Central memory CD8-positive, alpha-beta T cell (primary cell): ENCODE measurements around the gene CIAO2A.
"Not testable (repeated sequence)": the region's sequence is repeated elsewhere in the genome, so short reads cannot be mapped to it uniquely, and the experiment has no call there.

ENCODE experiments used
- ATAC-seq: fragments of 150-1000 bp; cut with Tn5 transposase; replicated peaks from 2 replicates; pipeline ENCODE4 v1.10.0; 2022; ENCODE audit warnings: mild to moderate bottlenecking, moderate FRiP score, moderate number of reproducible peaks; ENCODE audit not compliant: poor library complexity, severe bottlenecking; ENCODE audit errors: extremely low read depth
- DNase-seq, 2 donors: peaks; one replicate each; pipeline ENCODE4 v3.0.0; 2021; ENCODE audit warnings: low spot score in 2 of 2
- H3K27ac Mint-ChIP-seq: one replicate; pipeline ENCODE4 v1.8.0; 2022; ENCODE audit warnings: low read depth, mild to moderate bottlenecking, moderate library complexity, mixed read lengths
- H3K27me3 Mint-ChIP-seq: one replicate; pipeline ENCODE4 v1.8.0; 2022; ENCODE audit warnings: mixed read lengths
- H3K36me3 Mint-ChIP-seq: one replicate; pipeline ENCODE4 v1.8.0; 2022; ENCODE audit warnings: mild to moderate bottlenecking, moderate library complexity, mixed read lengths; ENCODE audit not compliant: insufficient read depth
- H3K4me1 Mint-ChIP-seq: one replicate; pipeline ENCODE4 v1.8.0; 2022; ENCODE audit warnings: mixed read lengths
- H3K4me3 Mint-ChIP-seq: one replicate; pipeline ENCODE4 v1.8.0; 2022; ENCODE audit warnings: mild to moderate bottlenecking, moderate library complexity, mixed read lengths
- H3K9me3 Mint-ChIP-seq: one replicate; pipeline ENCODE4 v1.8.0; 2022; ENCODE audit warnings: mixed read lengths

Gene CIAO2A

DNA sequence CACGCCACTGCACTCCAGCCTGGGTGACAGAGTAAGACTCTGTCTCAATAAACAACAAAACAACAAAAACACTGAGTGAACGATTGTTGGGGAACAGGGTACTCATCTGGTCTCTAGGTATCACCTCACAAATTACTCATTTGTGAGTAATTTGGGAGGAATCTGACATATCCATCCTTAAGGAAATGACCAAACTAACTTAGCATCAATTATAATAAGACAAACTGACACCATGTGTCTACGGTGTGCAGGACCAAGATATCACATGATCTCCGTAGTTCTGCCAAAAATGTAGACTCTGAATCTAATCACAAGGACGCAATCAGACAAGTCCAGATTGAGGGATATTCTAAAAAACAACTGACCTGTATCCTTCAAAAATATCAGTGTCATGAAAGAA, 35.4 kb downstream of the CIAO2A start:
- Mint-ChIP-seq H3K4me3 (no peak overlapping the region), H3K4me1 (no peaks in the 10 kb centered on the region)

DNA sequence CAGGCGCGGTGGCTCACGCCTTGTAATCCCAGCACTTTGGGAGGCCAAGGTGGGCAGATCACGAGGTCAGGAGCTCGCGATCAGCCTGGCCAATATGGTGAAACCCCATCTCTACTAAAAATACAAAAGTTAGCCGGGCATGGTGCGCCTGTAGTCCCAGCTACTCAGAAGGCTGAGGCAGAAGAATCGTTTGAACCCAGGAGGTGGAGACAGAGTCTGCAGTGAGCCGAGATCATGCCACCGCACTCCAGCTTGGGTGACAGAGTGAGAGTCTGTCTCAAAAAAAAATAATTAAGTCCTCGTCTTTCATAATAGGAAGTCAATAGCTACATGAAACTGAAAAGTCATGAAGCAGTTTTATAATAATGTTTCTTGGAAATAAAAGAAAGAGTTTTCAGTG, 40.0 kb downstream of the CIAO2A start:
- H3K36me3 Mint-ChIP-seq, H3K4me1 Mint-ChIP-seq, H3K4me3 Mint-ChIP-seq, DNase-seq, ATAC-seq, H3K27me3 Mint-ChIP-seq, H3K27ac Mint-ChIP-seq, H3K9me3 Mint-ChIP-seq: not testable (repeated sequence)

More for the DNA sequence above, 35.4 kb downstream of the CIAO2A start:
- Mint-ChIP-seq H3K27ac (no peak overlapping the region), H3K36me3 (no peaks in the 10 kb centered on the region), H3K27me3 (no peaks in the 10 kb centered on the region), H3K9me3 (no peaks in the 10 kb centered on the region)
- DNase-seq, result no peak
- no peak for ATAC-seq

GRCh38 chr15:64052925-64053491, 40.6 kb downstream of the CIAO2A start:
- ATAC-seq (no peak), DNase-seq (no peak)
- Mint-ChIP-seq H3K27ac (no peak overlapping the region), H3K9me3 (no peaks in the 10 kb centered on the region), H3K4me3 (no peak overlapping the region), H3K27me3 (no peaks in the 10 kb centered on the region), H3K36me3 (no peaks in the 10 kb centered on the region), H3K4me1 (no peaks in the 10 kb centered on the region)

- peaks cover 4% of the 10 kb centered on the region for H3K4me1 Mint-ChIP-seq
- H3K9me3 Mint-ChIP-seq, result no peaks in the 10 kb centered on the region
- no peak overlapping the region for H3K27ac Mint-ChIP-seq
- ATAC-seq, result no peak
- H3K36me3 Mint-ChIP-seq, result no peaks in the 10 kb centered on the region
- no peaks in the 10 kb centered on the region for H3K27me3 Mint-ChIP-seq
- H3K4me3 Mint-ChIP-seq, result no peak overlapping the region
- no peak for DNase-seq
These were observed 42.0 kb downstream of the CIAO2A start for GRCh38 chr15:64051407-64052259.

DNA sequence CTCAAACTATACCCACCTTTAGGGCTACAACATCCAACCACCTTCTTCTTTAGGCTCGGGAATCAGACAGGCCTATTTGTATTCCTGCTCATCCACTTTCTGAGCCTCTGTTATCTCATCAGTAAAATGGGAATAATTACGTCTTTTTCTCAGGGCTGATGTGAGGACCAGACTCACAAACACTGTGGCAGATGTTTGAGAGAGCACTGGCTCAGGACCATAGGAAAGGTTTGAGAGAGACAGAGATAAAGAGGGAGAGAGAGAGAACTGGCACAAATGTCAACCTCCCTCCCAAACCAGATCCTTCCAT, 42.6 kb downstream of the CIAO2A start:
- Mint-ChIP-seq H3K9me3 (no peaks in the 10 kb centered on the region), H3K36me3 (no peaks in the 10 kb centered on the region), H3K4me1 (peaks cover 6% of the 10 kb centered on the region), H3K4me3 (no peak overlapping the region), H3K27ac (no peak overlapping the region), H3K27me3 (no peaks in the 10 kb centered on the region)
- ATAC-seq (no peak), DNase-seq (no peak)

- H3K9me3 Mint-ChIP-seq, result no peaks in the 10 kb centered on the region
- ATAC-seq (no peak), DNase-seq (no peak)
- H3K27me3 Mint-ChIP-seq, result no peaks in the 10 kb centered on the region
- no peak overlapping the region for H3K4me3 Mint-ChIP-seq
- no peak overlapping the region for H3K27ac Mint-ChIP-seq
- peaks cover 6% of the 10 kb centered on the region for H3K4me1 Mint-ChIP-seq
- H3K36me3 Mint-ChIP-seq, result no peaks in the 10 kb centered on the region
These were observed 43.2 kb downstream of the CIAO2A start for GRCh38 chr15:64050281-64051092.

- no peak overlapping the region for H3K4me3 Mint-ChIP-seq
- peaks cover 13% of the 10 kb centered on the region for H3K4me1 Mint-ChIP-seq
- ATAC-seq, result no peak
These were observed 44.7 kb downstream of the CIAO2A start for GRCh38 chr15:64048781-64049460.

GRCh38 chr15:64046421-64047153, 47.1 kb downstream of the CIAO2A start, which contains the start of gene DAPK2:
TSS of gene DAPK2 (minus strand) at chr15:64046485. CDS start at chr15:64040261, 6,224 bp downstream.
- H3K27ac Mint-ChIP-seq, result peak within 1 kb of the TSS; percentile 73
- H3K9me3 Mint-ChIP-seq, result no peaks in the 10 kb centered on the region
- H3K4me1 Mint-ChIP-seq, result peaks cover 13% of the 10 kb centered on the region
- H3K36me3 Mint-ChIP-seq, result no peaks in the 10 kb centered on the region
- no peaks in the 10 kb centered on the region for H3K27me3 Mint-ChIP-seq
- peak; percentile 43 to 59 for DNase-seq
- ATAC-seq, result peak; percentile 83
- peak within 1 kb of the TSS; percentile 78 for H3K4me3 Mint-ChIP-seq

More at GRCh38 chr15:64048781-64049460, 44.7 kb downstream of the CIAO2A start:
- H3K27me3 Mint-ChIP-seq, result no peaks in the 10 kb centered on the region
- H3K36me3 Mint-ChIP-seq, result no peaks in the 10 kb centered on the region
- no peak overlapping the region for H3K27ac Mint-ChIP-seq
- DNase-seq, result no peak
- no peaks in the 10 kb centered on the region for H3K9me3 Mint-ChIP-seq

- Mint-ChIP-seq H3K27ac (no peak overlapping the region), H3K9me3 (no peaks in the 10 kb centered on the region), H3K4me1 (peaks cover 13% of the 10 kb centered on the region), H3K4me3 (peak overlapping the region; percentile 59), H3K27me3 (no peaks in the 10 kb centered on the region), H3K36me3 (no peaks in the 10 kb centered on the region)
- DNase-seq (no peak), ATAC-seq (peak; percentile 57)
These were observed 47.7 kb downstream of the CIAO2A start for GRCh38 chr15:64045774-64046420.

DNA sequence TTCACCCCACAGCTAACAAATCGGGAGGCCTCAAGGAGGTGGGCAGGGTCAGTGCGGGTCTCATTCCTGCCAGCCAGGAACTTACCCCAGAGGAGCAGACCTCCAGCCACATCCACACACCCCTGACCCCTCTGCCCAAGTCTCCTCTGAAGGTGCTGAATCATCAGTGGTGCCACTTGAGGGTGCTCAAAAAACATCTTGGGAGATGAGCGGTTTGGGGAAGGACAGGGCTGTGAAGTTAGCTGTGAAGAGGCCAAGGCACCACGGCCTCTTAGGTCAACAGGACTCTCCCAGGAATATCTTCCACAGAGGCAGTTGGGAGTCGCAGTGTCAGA, 48.6 kb downstream of the CIAO2A start:
- peak overlapping the region; percentile 33 for H3K27ac Mint-ChIP-seq
- peaks cover 13% of the 10 kb centered on the region for H3K4me1 Mint-ChIP-seq
- ATAC-seq, result no peak
- H3K36me3 Mint-ChIP-seq, result no peaks in the 10 kb centered on the region
- no peaks in the 10 kb centered on the region for H3K9me3 Mint-ChIP-seq
- DNase-seq, result no peak
- H3K4me3 Mint-ChIP-seq, result peak overlapping the region; percentile 59
- H3K27me3 Mint-ChIP-seq, result no peaks in the 10 kb centered on the region

DNA sequence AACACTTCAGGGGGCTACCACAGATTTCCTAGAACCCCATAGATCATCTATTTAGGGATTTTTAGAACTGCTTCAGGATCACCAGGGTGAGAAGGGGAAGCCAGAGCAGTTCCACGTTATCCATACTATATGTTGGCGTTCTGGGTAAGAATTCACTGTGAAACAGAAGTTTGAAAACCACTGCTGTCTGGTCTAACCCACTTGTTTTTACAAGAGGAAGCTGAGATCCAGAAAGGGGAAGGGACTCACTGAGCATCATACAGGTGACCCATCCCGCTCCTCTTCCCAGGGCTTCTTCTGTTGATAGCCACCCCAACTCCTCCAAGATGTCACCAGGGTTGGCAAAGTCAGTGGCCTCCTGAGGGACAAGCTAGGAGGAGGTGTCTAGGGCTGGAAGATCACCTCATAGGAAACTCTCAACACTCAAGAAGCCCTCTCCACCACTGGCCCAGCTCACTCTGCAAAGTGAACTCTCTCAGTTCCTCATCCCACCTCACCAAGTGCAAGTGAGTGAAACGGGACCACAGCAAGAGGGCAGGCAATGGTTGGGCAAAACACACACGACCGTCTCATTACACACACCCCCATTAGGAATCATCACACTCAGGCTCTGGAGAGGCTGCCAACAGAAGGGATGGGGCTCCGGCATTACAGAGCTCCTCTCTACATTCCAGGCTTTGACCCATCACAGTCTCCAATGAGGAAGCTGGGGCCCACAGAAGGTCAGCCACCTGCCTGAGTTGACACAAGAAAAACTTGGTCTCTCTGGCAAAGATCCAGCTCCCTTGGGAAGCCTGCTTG, 49.1 kb downstream of the CIAO2A start:
- Mint-ChIP-seq H3K9me3 (no peaks in the 10 kb centered on the region), H3K36me3 (no peaks in the 10 kb centered on the region), H3K4me3 (peak overlapping the region; percentile 59), H3K27me3 (no peaks in the 10 kb centered on the region), H3K27ac (peak overlapping the region; percentile 33), H3K4me1 (peaks cover 13% of the 10 kb centered on the region)
- DNase-seq (no peak), ATAC-seq (no peak)
